ENCODE data around the gene IQGAP2. TPM values are rescaled to one million over a fixed set of nuclear protein-coding genes. Genes with fewer than 3 reads are reported as not detected.

The IQGAP2 gene
- total and polyA plus RNA-seq, 3 experiments from 2014 or later: 51.4 to 70.5 (median 62.5) TPM

DNA sequence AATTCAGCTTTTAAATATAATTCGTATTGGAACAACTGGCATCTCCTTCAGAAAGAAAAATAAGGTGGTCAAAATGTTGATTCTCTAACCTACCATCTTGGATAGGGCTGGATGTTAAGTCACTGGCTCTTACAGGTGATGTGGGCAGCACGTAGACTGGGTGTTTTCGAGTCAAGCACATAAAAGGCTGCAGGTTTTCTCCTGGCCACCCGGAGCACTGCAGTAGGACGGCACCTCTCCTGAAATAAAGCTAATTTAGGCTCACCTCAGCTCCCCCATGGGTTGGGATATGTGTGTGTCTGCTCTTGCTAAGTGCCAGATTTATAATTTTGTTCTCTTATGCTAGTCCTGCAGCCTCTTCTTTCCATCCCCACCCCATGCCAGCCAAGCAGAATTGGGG lies 80.3 kb downstream of the IQGAP2 start:
- Histone ChIP-seq H3K4me1 (ENCODE audit: insufficient read depth, low read length) (peaks cover 19% of the 10 kb centered on the region), H3K27ac (ENCODE audit: low read depth, low read length) (no peak overlapping the region), H3K36me3 (ENCODE audit: insufficient read depth, low read length) (no peaks in the 10 kb centered on the region), H3K9me3 (ENCODE audit: low read length) (no peaks in the 10 kb centered on the region), H3K4me3 (ENCODE audit: low read length) (no peak overlapping the region), H3K27me3 (ENCODE audit: insufficient read depth, low read length, poor library complexity, severe bottlenecking) (no peaks in the 10 kb centered on the region)
- Mint-ChIP-seq H3K4me3 (no peak overlapping the region), H3K27me3 (no peaks in the 10 kb centered on the region), H3K4me1 (peaks cover 69 to 87% (median 76%) of the 10 kb centered on the region in 3 donors), H3K36me3 (peaks cover 0 to 16% (median 2%) of the 10 kb centered on the region in 3 donors), H3K9me3 (no peaks in the 10 kb centered on the region), H3K27ac (peak overlapping the region in 1 of 8 donors; percentile 6)
- POLR2A ChIA-PET: no interaction called here
- no peak for DNase-seq
- CTCF ChIA-PET: interaction anchor here (1.4 kb wide), 1 partner anchor 12 kb away, joined by 3 read pairs; no protein-coding TSS in a partner anchor

DNA sequence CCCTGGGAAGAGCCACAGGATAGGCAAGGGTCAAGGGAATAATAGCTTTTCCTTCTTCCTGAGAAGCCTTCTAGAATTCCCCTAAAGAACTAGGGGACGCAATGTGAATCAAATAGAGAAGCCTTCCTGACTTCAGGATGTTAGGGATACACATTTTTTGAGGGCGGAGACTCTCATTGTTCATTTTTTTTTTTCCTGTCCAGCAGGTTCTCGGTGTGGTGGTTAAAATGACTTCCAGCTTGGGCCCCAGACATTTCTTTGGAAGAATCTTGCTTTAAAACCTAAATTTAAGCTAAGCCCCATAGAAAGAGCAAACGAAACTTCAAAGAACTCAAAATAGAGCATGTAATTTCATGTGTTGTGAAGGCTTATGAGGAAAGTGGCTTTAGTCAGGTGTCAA lies 80.8 kb downstream of the IQGAP2 start:
- H3K4me1 ChIP-seq (ENCODE audit: insufficient read depth, low read length): peaks cover 17% of the 10 kb centered on the region
- no peak for DNase-seq
- no peaks in the 10 kb centered on the region for H3K27me3 Mint-ChIP-seq
- no peak overlapping the region for H3K4me3 ChIP-seq (ENCODE audit: low read length)
- no peaks in the 10 kb centered on the region for H3K36me3 ChIP-seq (ENCODE audit: insufficient read depth, low read length)
- no peaks in the 10 kb centered on the region for H3K27me3 ChIP-seq (ENCODE audit: insufficient read depth, low read length, poor library complexity, severe bottlenecking)
- no peak overlapping the region for H3K27ac ChIP-seq (ENCODE audit: low read depth, low read length)
- H3K36me3 Mint-ChIP-seq: peaks cover 0 to 15% (median 3%) of the 10 kb centered on the region in 3 donors
- H3K4me3 Mint-ChIP-seq: no peak overlapping the region
- H3K27ac Mint-ChIP-seq: peak overlapping the region in 1 of 8 donors; percentile 40
- no peaks in the 10 kb centered on the region for H3K9me3 Mint-ChIP-seq
- CTCF ChIA-PET: interaction anchor here (1.4 kb wide), 1 partner anchor 12 kb away, joined by 3 read pairs; no protein-coding TSS in a partner anchor
- H3K9me3 ChIP-seq (ENCODE audit: low read length): no peaks in the 10 kb centered on the region
- POLR2A ChIA-PET: interaction anchor here (0.6 kb wide), 1 partner anchor 61 kb away, joined by 3 read pairs; no protein-coding TSS in a partner anchor
- H3K4me1 Mint-ChIP-seq: peaks cover 67 to 87% (median 76%) of the 10 kb centered on the region in 3 donors

DNA sequence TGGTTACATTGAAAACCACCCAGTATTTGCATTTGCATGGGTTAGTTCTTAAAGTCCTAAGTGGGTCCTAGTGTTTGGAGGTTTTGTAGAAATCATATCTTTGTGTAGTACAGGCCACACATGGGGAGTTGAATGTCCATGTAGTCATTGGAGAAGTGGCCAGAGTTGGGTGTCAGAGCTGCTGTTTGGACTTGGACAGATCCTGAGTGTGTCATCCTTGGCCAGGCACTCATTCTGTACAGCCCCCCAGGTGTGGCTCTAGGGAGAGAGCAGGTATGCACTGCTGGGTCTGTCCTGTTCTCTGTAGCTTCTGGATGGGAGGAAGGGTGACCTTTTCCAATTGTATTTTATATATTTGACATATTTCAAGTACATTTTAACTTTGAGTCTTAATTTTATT lies 82.4 kb downstream of the IQGAP2 start:
- Histone ChIP-seq H3K36me3 (ENCODE audit: insufficient read depth, low read length) (no peaks in the 10 kb centered on the region), H3K4me3 (ENCODE audit: low read length) (no peak overlapping the region), H3K4me1 (ENCODE audit: insufficient read depth, low read length) (peaks cover 17% of the 10 kb centered on the region), H3K9me3 (ENCODE audit: low read length) (no peaks in the 10 kb centered on the region), H3K27me3 (ENCODE audit: insufficient read depth, low read length, poor library complexity, severe bottlenecking) (no peaks in the 10 kb centered on the region), H3K27ac (ENCODE audit: low read depth, low read length) (no peak overlapping the region)
- ChIA-PET POLR2A (no interaction called here), CTCF (interaction anchor here (0.9 to 1.5 kb wide), 2 partner anchors 11 to 82 kb away, joined by 4 to 6 read pairs; no protein-coding TSS in a partner anchor)
- Mint-ChIP-seq H3K4me1 (peaks cover 66 to 87% (median 76%) of the 10 kb centered on the region in 3 donors), H3K27ac (peak overlapping the region in 4 of 8 donors; percentile 14 to 76 (median 34)), H3K9me3 (no peaks in the 10 kb centered on the region), H3K27me3 (no peaks in the 10 kb centered on the region), H3K4me3 (no peak overlapping the region), H3K36me3 (peaks cover 0 to 19% (median 8%) of the 10 kb centered on the region in 3 donors)
- DNase-seq: no peak

DNA sequence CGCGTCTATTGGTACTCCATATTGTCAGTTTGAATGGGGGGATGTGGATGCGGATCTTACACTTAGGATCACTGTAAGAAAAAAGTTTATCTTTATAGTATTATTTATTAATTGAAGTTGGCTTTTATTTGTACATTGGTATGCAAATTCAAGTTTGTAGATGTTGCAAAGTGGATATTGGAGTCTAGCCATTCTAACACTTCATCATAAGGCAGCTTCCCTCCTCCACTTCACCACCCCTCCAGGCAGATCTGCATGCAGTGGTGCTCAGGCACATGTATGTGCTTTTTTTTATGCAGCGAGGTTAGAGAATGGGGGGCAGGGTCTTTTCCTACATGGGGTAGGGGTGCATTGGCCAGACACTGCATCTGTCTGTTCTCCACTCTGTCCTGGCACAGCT lies 84.3 kb downstream of the IQGAP2 start:
- peaks cover 23% of the 10 kb centered on the region for H3K4me1 ChIP-seq (ENCODE audit: insufficient read depth, low read length)
- Mint-ChIP-seq H3K27ac (no peak overlapping the region), H3K4me3 (no peak overlapping the region), H3K27me3 (no peaks in the 10 kb centered on the region), H3K4me1 (peaks cover 66 to 89% (median 82%) of the 10 kb centered on the region in 3 donors), H3K36me3 (peaks cover 0 to 23% (median 11%) of the 10 kb centered on the region in 3 donors), H3K9me3 (no peaks in the 10 kb centered on the region)
- H3K27me3 ChIP-seq (ENCODE audit: insufficient read depth, low read length, poor library complexity, severe bottlenecking): no peaks in the 10 kb centered on the region
- ChIA-PET POLR2A (no interaction called here), CTCF (no interaction called here)
- H3K27ac ChIP-seq (ENCODE audit: low read depth, low read length): no peak overlapping the region
- no peaks in the 10 kb centered on the region for H3K9me3 ChIP-seq (ENCODE audit: low read length)
- H3K36me3 ChIP-seq (ENCODE audit: insufficient read depth, low read length): no peaks in the 10 kb centered on the region
- DNase-seq: no peak
- no peak overlapping the region for H3K4me3 ChIP-seq (ENCODE audit: low read length)

DNA sequence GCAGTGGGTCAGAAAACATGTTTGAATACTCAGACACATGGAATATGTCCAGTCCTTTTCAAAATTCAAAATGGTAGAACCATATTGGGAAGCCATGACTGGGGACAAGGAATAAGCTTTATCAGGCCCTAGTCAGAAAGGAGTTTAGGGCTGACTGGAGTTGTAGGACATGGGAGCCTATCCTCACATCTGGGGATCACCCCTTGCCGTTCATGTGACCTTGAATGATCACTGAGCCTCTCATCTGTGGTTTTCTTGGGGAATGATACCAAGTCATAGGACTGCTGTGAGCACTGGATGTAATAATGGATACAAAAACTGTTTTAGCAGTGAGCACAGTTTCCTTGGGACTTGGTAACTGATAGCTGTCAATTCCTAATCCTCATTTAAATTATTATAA lies 84.7 kb downstream of the IQGAP2 start:
- Mint-ChIP-seq H3K4me3 (no peak overlapping the region), H3K4me1 (peaks cover 66 to 89% (median 82%) of the 10 kb centered on the region in 3 donors), H3K27ac (no peak overlapping the region), H3K36me3 (peaks cover 0 to 23% (median 11%) of the 10 kb centered on the region in 3 donors), H3K9me3 (no peaks in the 10 kb centered on the region), H3K27me3 (no peaks in the 10 kb centered on the region)
- DNase-seq: no peak
- no peak overlapping the region for H3K4me3 ChIP-seq (ENCODE audit: low read length)
- peaks cover 23% of the 10 kb centered on the region for H3K4me1 ChIP-seq (ENCODE audit: insufficient read depth, low read length)
- no peaks in the 10 kb centered on the region for H3K36me3 ChIP-seq (ENCODE audit: insufficient read depth, low read length)
- no peak overlapping the region for H3K27ac ChIP-seq (ENCODE audit: low read depth, low read length)
- H3K9me3 ChIP-seq (ENCODE audit: low read length): no peaks in the 10 kb centered on the region
- POLR2A ChIA-PET: no interaction called here
- H3K27me3 ChIP-seq (ENCODE audit: insufficient read depth, low read length, poor library complexity, severe bottlenecking): no peaks in the 10 kb centered on the region
- CTCF ChIA-PET: no interaction called here

DNA sequence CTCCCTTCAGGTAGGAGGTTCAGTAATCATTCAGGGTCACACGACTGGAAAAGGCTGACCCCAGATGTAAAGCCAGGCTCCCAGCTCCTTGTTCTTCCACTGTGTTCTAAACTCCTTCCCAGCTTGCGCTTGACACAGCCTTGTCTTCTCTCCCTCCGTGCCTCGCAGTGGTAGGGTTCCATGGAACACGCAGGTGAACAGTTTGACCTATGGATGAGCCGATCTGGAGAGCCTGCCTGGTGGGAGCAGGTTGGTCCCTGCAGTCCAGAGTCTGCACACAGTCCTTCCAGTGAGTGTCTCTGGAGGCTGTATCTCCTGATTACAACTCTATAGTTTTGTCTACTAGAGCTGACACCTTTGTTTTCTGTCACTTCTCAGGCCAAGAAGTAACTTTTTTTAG lies 85.9 kb downstream of the IQGAP2 start:
- H3K36me3 ChIP-seq (ENCODE audit: insufficient read depth, low read length): no peaks in the 10 kb centered on the region
- H3K9me3 ChIP-seq (ENCODE audit: low read length): no peaks in the 10 kb centered on the region
- Mint-ChIP-seq H3K27me3 (no peaks in the 10 kb centered on the region), H3K9me3 (no peaks in the 10 kb centered on the region), H3K27ac (peak overlapping the region in 2 of 8 donors; percentile 21 to 62), H3K36me3 (peaks cover 0 to 22% (median 11%) of the 10 kb centered on the region in 3 donors), H3K4me1 (peaks cover 65 to 89% (median 82%) of the 10 kb centered on the region in 3 donors), H3K4me3 (no peak overlapping the region)
- POLR2A ChIA-PET: no interaction called here
- H3K27me3 ChIP-seq (ENCODE audit: insufficient read depth, low read length, poor library complexity, severe bottlenecking): no peaks in the 10 kb centered on the region
- DNase-seq: no peak
- no peak overlapping the region for H3K27ac ChIP-seq (ENCODE audit: low read depth, low read length)
- CTCF ChIA-PET: interaction anchor here (1.3 kb wide), 1 partner anchor 27 kb away, joined by 3 read pairs; no protein-coding TSS in a partner anchor
- H3K4me3 ChIP-seq (ENCODE audit: low read length): no peak overlapping the region
- peaks cover 17% of the 10 kb centered on the region for H3K4me1 ChIP-seq (ENCODE audit: insufficient read depth, low read length)

DNA sequence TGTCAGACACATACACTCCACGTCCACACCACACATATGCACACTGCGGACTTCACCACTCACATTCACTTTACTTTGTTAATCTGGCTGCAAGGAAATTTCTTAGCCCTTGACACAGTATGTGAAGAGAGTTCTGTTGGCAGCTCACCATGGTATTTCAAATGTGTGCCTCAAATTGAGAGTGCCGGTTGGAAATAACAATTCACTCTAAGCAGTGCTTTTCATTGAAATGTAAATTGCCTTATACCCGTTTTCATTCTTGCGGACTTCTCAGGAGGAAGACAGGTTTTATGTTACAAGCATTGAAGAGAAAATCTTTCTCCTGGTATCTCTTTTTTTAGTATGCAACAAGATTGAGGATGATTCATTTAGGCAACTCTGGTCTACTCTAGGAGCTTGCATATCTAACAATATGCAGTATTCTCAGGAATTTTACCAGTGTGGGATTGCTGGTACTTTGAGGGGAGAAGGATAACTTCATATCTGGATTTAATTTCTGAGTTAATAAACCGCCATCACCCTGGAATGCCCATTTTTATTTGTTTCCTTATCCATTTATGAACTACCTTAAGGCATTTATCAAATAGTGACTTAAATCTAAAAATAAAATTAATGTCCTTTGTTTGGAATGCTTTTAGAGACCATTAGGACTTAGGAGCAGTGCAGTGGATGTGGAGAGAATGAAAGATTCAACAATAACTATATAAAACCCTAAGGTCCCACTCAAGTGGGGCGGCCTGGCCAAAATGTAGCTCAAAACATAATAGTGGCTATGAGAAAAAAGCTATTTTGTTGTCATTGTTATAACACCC lies 87.0 kb downstream of the IQGAP2 start:
- Mint-ChIP-seq H3K9me3 (no peaks in the 10 kb centered on the region), H3K4me3 (peak overlapping the region in 2 of 7 donors; percentile 2 to 44), H3K27ac (peak overlapping the region in 2 of 8 donors; percentile 35 to 65), H3K4me1 (peaks cover 64 to 87% (median 81%) of the 10 kb centered on the region in 3 donors), H3K36me3 (peaks cover 0 to 24% (median 13%) of the 10 kb centered on the region in 3 donors), H3K27me3 (no peaks in the 10 kb centered on the region)
- Histone ChIP-seq H3K4me3 (ENCODE audit: low read length) (no peak overlapping the region), H3K27ac (ENCODE audit: low read depth, low read length) (no peak overlapping the region), H3K4me1 (ENCODE audit: insufficient read depth, low read length) (peaks cover 16% of the 10 kb centered on the region), H3K9me3 (ENCODE audit: low read length) (no peaks in the 10 kb centered on the region), H3K36me3 (ENCODE audit: insufficient read depth, low read length) (no peaks in the 10 kb centered on the region), H3K27me3 (ENCODE audit: insufficient read depth, low read length, poor library complexity, severe bottlenecking) (no peaks in the 10 kb centered on the region)
- no peak for DNase-seq
- ChIA-PET CTCF (interaction anchor here (1.0 to 1.3 kb wide), 3 partner anchors 17 to 26 kb away, joined by 3 read pairs; no protein-coding TSS in a partner anchor), POLR2A (no interaction called here)

DNA sequence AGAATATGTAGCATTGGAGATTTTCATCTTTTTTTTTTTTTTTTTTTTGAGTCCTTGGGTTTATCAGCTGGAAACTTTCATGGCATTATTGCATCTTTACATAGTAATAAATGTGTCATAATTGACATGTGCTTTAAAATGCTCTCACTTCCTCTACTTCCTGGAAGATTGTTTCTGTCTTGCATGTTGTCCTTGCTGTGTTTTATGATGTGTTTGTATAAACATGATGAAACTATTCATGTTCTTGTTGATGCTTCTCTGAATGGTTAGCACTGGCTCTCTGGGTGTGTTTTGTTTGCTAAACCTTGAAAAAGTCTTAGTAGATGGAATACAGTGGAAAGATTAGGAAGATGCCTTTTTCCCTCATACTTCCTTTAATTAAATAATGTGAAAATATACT lies 87.9 kb downstream of the IQGAP2 start:
- Mint-ChIP-seq H3K27me3 (no peaks in the 10 kb centered on the region), H3K4me3 (no peak overlapping the region), H3K36me3 (peaks cover 0 to 32% (median 17%) of the 10 kb centered on the region in 3 donors), H3K9me3 (no peaks in the 10 kb centered on the region), H3K4me1 (peaks cover 65 to 87% (median 81%) of the 10 kb centered on the region in 3 donors), H3K27ac (peak overlapping the region in 3 of 8 donors; percentile 8 to 81 (median 16))
- no peak for DNase-seq
- Histone ChIP-seq H3K27me3 (ENCODE audit: insufficient read depth, low read length, poor library complexity, severe bottlenecking) (no peaks in the 10 kb centered on the region), H3K4me1 (ENCODE audit: insufficient read depth, low read length) (peaks cover 16% of the 10 kb centered on the region), H3K9me3 (ENCODE audit: low read length) (no peaks in the 10 kb centered on the region), H3K27ac (ENCODE audit: low read depth, low read length) (no peak overlapping the region), H3K4me3 (ENCODE audit: low read length) (no peak overlapping the region), H3K36me3 (ENCODE audit: insufficient read depth, low read length) (no peaks in the 10 kb centered on the region)
- ChIA-PET POLR2A (no interaction called here), CTCF (interaction anchor here (1.0 to 1.2 kb wide), 2 partner anchors 18 to 22 kb away, joined by 3 read pairs; no protein-coding TSS in a partner anchor)
